Neuron (in vitro differentiated cells): Measurements from ENCODE around the gene RUFY2.
"Not testable (repeated sequence)": the region's sequence is repeated elsewhere in the genome, so short reads cannot be mapped to it uniquely, and the experiment has no call there.

ENCODE experiments used
- H2AFZ ChIP-seq: one replicate; pipeline ENCODE4 v1.6.1; 2013; ENCODE audit warnings: low read depth, mild to moderate bottlenecking, inconsistent platforms, low read length, moderate library complexity
- H3K27me3 ChIP-seq: one replicate; pipeline ENCODE4 v1.6.1; 2013; ENCODE audit warnings: low read length; ENCODE audit not compliant: insufficient read depth
- H3K36me3 ChIP-seq: one replicate; pipeline ENCODE4 v1.6.1; 2013; ENCODE audit warnings: low read length; ENCODE audit not compliant: insufficient read depth
- H3K4me1 ChIP-seq: one replicate; pipeline ENCODE4 v1.6.1; 2013; ENCODE audit warnings: low read length; ENCODE audit not compliant: insufficient read depth
- H3K4me3 ChIP-seq: 2 replicates; pipeline ENCODE4 v1.5.1; 2013; ENCODE audit warnings: mild to moderate bottlenecking, low read length, moderate library complexity
- H3K9me3 ChIP-seq: one replicate; pipeline ENCODE4 v1.6.1; 2013; ENCODE audit warnings: low read length

The RUFY2 gene

GRCh38 chr10:68330852-68331454 lies 76.1 kb downstream of the RUFY2 start:
- Histone ChIP-seq H2AFZ (peak overlapping the region; percentile 21), H3K9me3 (no peaks in the 10 kb centered on the region), H3K36me3 (peaks cover 1% of the 10 kb centered on the region), H3K4me3 (peak overlapping the region; percentile 89), H3K27me3 (no peaks in the 10 kb centered on the region), H3K4me1 (peaks cover 33% of the 10 kb centered on the region)

DNA sequence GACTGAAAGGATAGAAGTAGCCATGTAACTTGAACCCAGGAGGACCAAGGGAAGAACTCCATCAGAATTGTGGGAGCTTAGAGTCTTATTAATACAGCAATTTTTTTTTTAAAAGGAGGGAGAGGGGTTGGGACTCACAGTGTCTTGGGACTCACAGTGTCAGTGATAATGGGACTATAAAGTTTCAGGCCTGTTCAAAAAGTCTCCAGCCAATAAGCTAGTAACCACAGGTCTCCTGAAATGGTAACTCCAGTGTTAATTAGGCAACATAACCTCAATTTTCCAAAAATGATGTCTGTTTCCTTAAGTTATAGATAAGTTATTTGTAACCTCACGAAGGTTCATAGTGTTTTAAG lies 77.6 kb downstream of the RUFY2 start:
- Histone ChIP-seq H3K27me3 (no peaks in the 10 kb centered on the region), H3K9me3 (no peaks in the 10 kb centered on the region), H3K36me3 (no peaks in the 10 kb centered on the region), H3K4me3 (no peak overlapping the region), H2AFZ (no peak overlapping the region), H3K4me1 (peaks cover 19% of the 10 kb centered on the region)

GRCh38 chr10:68327889-68328786 lies 78.9 kb downstream of the RUFY2 start:
- no peaks in the 10 kb centered on the region for H3K9me3 ChIP-seq
- H3K36me3 ChIP-seq: no peaks in the 10 kb centered on the region
- H2AFZ ChIP-seq: peak overlapping the region; percentile 90
- H3K27me3 ChIP-seq: no peaks in the 10 kb centered on the region
- H3K4me1 ChIP-seq: peaks cover 15% of the 10 kb centered on the region
- no peak overlapping the region for H3K4me3 ChIP-seq

- H3K9me3 ChIP-seq, H3K4me1 ChIP-seq, H3K4me3 ChIP-seq, H3K36me3 ChIP-seq, H2AFZ ChIP-seq, H3K27me3 ChIP-seq: not testable (repeated sequence)
Observed at GRCh38 chr10:68324396-68324795, 82.7 kb downstream of the RUFY2 start.

DNA sequence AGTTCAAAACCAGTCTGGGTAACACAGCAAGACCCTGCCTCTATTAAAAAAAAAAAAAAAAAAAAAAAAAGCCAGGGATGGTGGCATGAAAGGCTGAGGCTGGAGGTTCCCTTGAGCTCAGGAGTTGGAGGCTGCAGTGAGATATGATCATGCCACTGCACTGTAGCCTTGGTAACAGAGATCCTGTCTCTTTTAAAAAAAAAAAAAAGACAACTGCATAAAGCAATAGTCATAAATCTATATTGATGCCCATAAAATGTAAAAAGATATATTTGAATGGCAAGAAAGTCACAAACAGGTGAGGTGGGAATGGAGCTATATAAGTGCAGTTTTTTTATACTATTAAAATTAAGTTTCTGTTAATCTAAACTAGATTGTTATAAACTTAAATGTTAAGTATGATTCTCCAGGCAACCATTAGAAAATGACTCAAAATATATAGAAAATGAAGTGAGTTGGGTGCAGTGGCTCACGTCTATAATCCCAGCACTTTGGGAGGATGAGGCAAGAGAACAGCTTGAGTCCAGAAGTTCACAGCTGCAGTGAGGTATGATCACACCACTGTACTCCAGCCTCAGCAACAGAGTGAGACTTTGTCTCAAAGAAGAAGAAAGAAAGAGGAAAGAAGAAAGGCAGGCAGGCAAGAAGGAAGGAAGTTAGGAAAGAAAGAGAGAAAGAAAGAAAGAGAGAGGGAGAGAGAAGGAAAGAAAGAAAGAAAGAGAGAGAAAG lies 88.6 kb downstream of the RUFY2 start:
- H3K4me1 ChIP-seq: no peaks in the 10 kb centered on the region
- H3K9me3 ChIP-seq: peaks cover 4% of the 10 kb centered on the region
- H2AFZ ChIP-seq: no peak overlapping the region
- H3K36me3 ChIP-seq: no peaks in the 10 kb centered on the region
- H3K27me3 ChIP-seq: no peaks in the 10 kb centered on the region
- no peak overlapping the region for H3K4me3 ChIP-seq

- H3K4me3 ChIP-seq: no peak overlapping the region
- no peak overlapping the region for H2AFZ ChIP-seq
- no peaks in the 10 kb centered on the region for H3K27me3 ChIP-seq
- H3K9me3 ChIP-seq: peaks cover 4% of the 10 kb centered on the region
- no peaks in the 10 kb centered on the region for H3K4me1 ChIP-seq
- no peaks in the 10 kb centered on the region for H3K36me3 ChIP-seq
Observed at GRCh38 chr10:68315582-68315981, 91.5 kb downstream of the RUFY2 start.

- not testable (repeated sequence) for H3K4me1 ChIP-seq, H3K36me3 ChIP-seq, H3K27me3 ChIP-seq, H3K4me3 ChIP-seq, H2AFZ ChIP-seq, H3K9me3 ChIP-seq
Observed at GRCh38 chr10:68314930-68315329, 92.1 kb downstream of the RUFY2 start.

DNA sequence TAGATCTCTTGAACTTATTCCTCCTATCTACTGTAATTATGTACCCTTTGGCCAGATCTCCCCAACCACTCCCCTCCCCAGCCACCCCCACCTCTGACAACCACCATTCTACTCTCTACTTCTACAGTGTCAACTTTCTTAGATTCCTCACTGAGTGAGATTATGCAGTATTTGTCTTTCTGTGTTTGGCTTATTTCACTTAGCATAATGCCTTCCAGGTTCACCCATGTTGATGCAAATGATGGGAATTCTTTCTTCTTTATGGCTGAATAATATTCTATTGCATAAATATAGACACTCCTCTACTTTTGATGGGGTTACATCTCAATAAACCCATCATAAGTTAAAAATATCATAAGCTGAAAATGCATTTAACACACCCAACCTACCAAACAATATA lies 96.5 kb downstream of the RUFY2 start:
- Histone ChIP-seq H3K9me3 (no peaks in the 10 kb centered on the region), H2AFZ (no peak overlapping the region), H3K27me3 (no peaks in the 10 kb centered on the region), H3K36me3 (no peaks in the 10 kb centered on the region), H3K4me1 (no peaks in the 10 kb centered on the region), H3K4me3 (no peak overlapping the region)

- no peak overlapping the region for H3K4me3 ChIP-seq
- no peak overlapping the region for H2AFZ ChIP-seq
- no peaks in the 10 kb centered on the region for H3K27me3 ChIP-seq
- H3K36me3 ChIP-seq: no peaks in the 10 kb centered on the region
- no peaks in the 10 kb centered on the region for H3K9me3 ChIP-seq
- H3K4me1 ChIP-seq: no peaks in the 10 kb centered on the region
Observed at GRCh38 chr10:68305854-68306253, 101.2 kb downstream of the RUFY2 start.

DNA sequence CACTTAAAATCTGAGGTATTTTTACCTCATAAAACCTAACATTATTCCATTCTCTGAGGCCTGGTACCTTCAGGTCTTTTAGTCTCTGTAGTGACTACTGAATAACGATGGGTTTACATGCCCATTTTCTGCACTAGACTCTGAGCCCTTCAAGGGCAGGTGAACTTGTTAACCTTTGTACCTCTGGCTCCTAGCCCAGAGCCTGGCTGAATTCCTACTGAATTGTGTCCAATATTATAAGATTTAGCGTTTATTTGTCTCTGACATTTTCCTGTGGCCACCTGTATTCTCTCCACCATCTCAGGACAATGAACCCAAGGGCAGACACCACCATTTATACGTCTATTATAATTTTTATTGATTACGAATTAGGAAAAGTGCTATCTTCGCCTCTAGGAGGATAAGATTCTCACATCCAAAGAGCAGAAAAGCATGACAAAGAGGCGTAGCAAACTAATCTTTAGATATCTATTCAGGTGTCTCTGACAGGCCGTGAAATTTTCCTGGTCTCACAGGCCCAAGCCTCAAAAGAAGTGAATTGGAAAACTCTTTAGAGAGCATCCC lies 103.1 kb downstream of the RUFY2 start:
- no peaks in the 10 kb centered on the region for H3K4me1 ChIP-seq
- H3K9me3 ChIP-seq: no peaks in the 10 kb centered on the region

DNA sequence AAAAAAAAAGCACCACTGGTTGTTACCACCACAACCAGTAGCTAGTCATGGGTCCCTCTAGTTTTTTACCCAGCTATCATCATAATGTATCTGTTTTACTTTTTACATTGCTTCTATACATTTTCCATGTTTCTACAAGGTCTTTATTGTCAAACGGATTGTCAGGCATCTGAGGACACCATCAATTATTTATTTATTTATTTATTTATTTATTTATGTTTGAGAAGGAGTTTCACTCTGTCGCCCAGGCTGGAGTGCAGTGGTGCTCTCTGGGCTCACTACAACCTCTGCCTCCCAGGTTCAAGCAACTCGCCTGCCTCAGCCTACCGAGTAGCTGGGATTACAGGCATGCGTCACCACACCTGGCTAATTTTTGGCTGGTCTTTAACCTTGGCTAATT lies 104.2 kb downstream of the RUFY2 start:
- no peaks in the 10 kb centered on the region for H3K36me3 ChIP-seq
- no peaks in the 10 kb centered on the region for H3K4me1 ChIP-seq
- no peak overlapping the region for H2AFZ ChIP-seq
- no peaks in the 10 kb centered on the region for H3K9me3 ChIP-seq
- H3K27me3 ChIP-seq: no peaks in the 10 kb centered on the region
- H3K4me3 ChIP-seq: no peak overlapping the region

More for the DNA sequence above, 103.1 kb downstream of the RUFY2 start:
- H3K27me3 ChIP-seq: no peaks in the 10 kb centered on the region
- no peak overlapping the region for H3K4me3 ChIP-seq
- no peak overlapping the region for H2AFZ ChIP-seq
- H3K36me3 ChIP-seq: no peaks in the 10 kb centered on the region

GRCh38 chr10:68302503-68302823 lies 104.6 kb downstream of the RUFY2 start:
- Histone ChIP-seq H3K9me3 (no peaks in the 10 kb centered on the region), H3K27me3 (no peaks in the 10 kb centered on the region), H3K4me1 (no peaks in the 10 kb centered on the region), H3K36me3 (no peaks in the 10 kb centered on the region), H2AFZ (no peak overlapping the region), H3K4me3 (no peak overlapping the region)

- H2AFZ ChIP-seq: no peak overlapping the region
- H3K27me3 ChIP-seq: no peaks in the 10 kb centered on the region
- no peaks in the 10 kb centered on the region for H3K9me3 ChIP-seq
- no peak overlapping the region for H3K4me3 ChIP-seq
- no peaks in the 10 kb centered on the region for H3K4me1 ChIP-seq
- no peaks in the 10 kb centered on the region for H3K36me3 ChIP-seq
Observed at GRCh38 chr10:68301790-68302502, 105.1 kb downstream of the RUFY2 start.
